Parathyroid adenoma (tissue), 2 donors: ENCODE data around the gene AQP3.
"Not testable (repeated sequence)": the region's sequence is repeated elsewhere in the genome, so short reads cannot be mapped to it uniquely, and the experiment has no call there.

Experiments used
- H2AFZ ChIP-seq: fragments of 300-600 bp; sonication (generic); one replicate; pipeline ENCODE4 v1.7.0; 2017; ENCODE audit warnings: antibody characterized with exemption, mild to moderate bottlenecking
- H3K27ac ChIP-seq: fragments of 300-600 bp; sonication (generic); one replicate; pipeline ENCODE4 v1.7.0; 2017
- H3K27me3 ChIP-seq: fragments of 300-600 bp; sonication (generic); one replicate; pipeline ENCODE4 v1.7.0; 2017; ENCODE audit warnings: low read length; ENCODE audit not compliant: control insufficient read depth, insufficient read depth
- H3K36me3 ChIP-seq: fragments of 300-600 bp; sonication (generic); one replicate; pipeline ENCODE4 v1.7.0; 2017; ENCODE audit warnings: low read length; ENCODE audit not compliant: control insufficient read depth, insufficient read depth
- H3K4me1 ChIP-seq: fragments of 300-600 bp; sonication (generic); one replicate; pipeline ENCODE4 v1.7.0; 2017; ENCODE audit warnings: control low read depth
- H3K4me2 ChIP-seq: fragments of 300-600 bp; sonication (generic); one replicate; pipeline ENCODE4 v1.7.0; 2017; ENCODE audit warnings: low read length
- H3K4me3 ChIP-seq: fragments of 300-600 bp; sonication (generic); one replicate; pipeline ENCODE4 v1.7.0; 2017; ENCODE audit warnings: low read depth, low read length
- H3K79me2 ChIP-seq: fragments of 300-600 bp; sonication (generic); one replicate; pipeline ENCODE4 v1.7.0; 2017; ENCODE audit warnings: control low read depth
- H3K9ac ChIP-seq: fragments of 300-600 bp; sonication (generic); one replicate; pipeline ENCODE4 v1.7.0; 2017; ENCODE audit warnings: mild to moderate bottlenecking
- H3K9me3 ChIP-seq: fragments of 300-600 bp; sonication (generic); one replicate; pipeline ENCODE4 v1.7.0; 2017; ENCODE audit warnings: low read length; ENCODE audit not compliant: control insufficient read depth
- CTCF ChIP-seq: fragments of 300-600 bp; sonication (generic); IDR thresholded peaks from one replicate; pipeline ENCODE4 v1.7.0; 2017; ENCODE audit warnings: antibody characterized with exemption, mild to moderate bottlenecking
- donor health status: primary hyperparathyroidism.

The AQP3 gene

GRCh38 chr9:33403941-33404787 is 43.2 kb downstream of the AQP3 start:
- H3K27me3 ChIP-seq: no peaks in the 10 kb centered on the region
- H3K27ac ChIP-seq: no peak overlapping the region
- no peak overlapping the region for H3K9ac ChIP-seq
- no peak overlapping the region for H3K4me2 ChIP-seq
- TF ChIP-seq CTCF: no peak
- no peaks in the 10 kb centered on the region for H3K79me2 ChIP-seq
- H3K4me1 ChIP-seq: peaks cover 3% of the 10 kb centered on the region
- H3K36me3 ChIP-seq: no peaks in the 10 kb centered on the region
- no peaks in the 10 kb centered on the region for H3K9me3 ChIP-seq
- no peak overlapping the region for H2AFZ ChIP-seq
- H3K4me3 ChIP-seq: no peak overlapping the region

- not testable (repeated sequence) for H3K9ac ChIP-seq, H3K79me2 ChIP-seq, H3K27ac ChIP-seq, H3K4me1 ChIP-seq, H3K4me3 ChIP-seq, H3K36me3 ChIP-seq, H3K27me3 ChIP-seq, H3K9me3 ChIP-seq, H3K4me2 ChIP-seq
- H2AFZ ChIP-seq: peak within 1 kb of the TSS; percentile 53
These were observed 45.0 kb downstream of the AQP3 start, which contains the start of gene AQP7 for GRCh38 chr9:33402371-33402770. AQP7 (minus strand) TSS chr9:33402568; CDS start chr9:33401262, 1,306 bp downstream.

GRCh38 chr9:33401809-33402208 is 45.6 kb downstream of the AQP3 start:
- not testable (repeated sequence) for H3K27ac ChIP-seq, H2AFZ ChIP-seq, H3K27me3 ChIP-seq, H3K4me2 ChIP-seq, H3K4me3 ChIP-seq, H3K36me3 ChIP-seq, H3K9ac ChIP-seq, H3K79me2 ChIP-seq, H3K4me1 ChIP-seq, H3K9me3 ChIP-seq

- not testable (repeated sequence) for H3K9me3 ChIP-seq, H3K4me2 ChIP-seq, H3K27me3 ChIP-seq, H3K4me3 ChIP-seq, H3K79me2 ChIP-seq, H3K36me3 ChIP-seq, H3K27ac ChIP-seq, H2AFZ ChIP-seq, H3K9ac ChIP-seq
- peaks cover 11% of the 10 kb centered on the region for H3K4me1 ChIP-seq
These were observed 48.3 kb downstream of the AQP3 start for GRCh38 chr9:33399047-33399446.

GRCh38 chr9:33397801-33398200 is 49.6 kb downstream of the AQP3 start:
- not testable (repeated sequence) for H2AFZ ChIP-seq, H3K36me3 ChIP-seq, H3K4me3 ChIP-seq, H3K79me2 ChIP-seq, H3K9me3 ChIP-seq, H3K4me2 ChIP-seq, H3K27me3 ChIP-seq, H3K27ac ChIP-seq, H3K9ac ChIP-seq
- H3K4me1 ChIP-seq: peaks cover 15% of the 10 kb centered on the region

- H3K27me3 ChIP-seq, H3K9me3 ChIP-seq, H3K4me3 ChIP-seq, H3K9ac ChIP-seq, H3K4me2 ChIP-seq, H3K79me2 ChIP-seq, H3K36me3 ChIP-seq: not testable (repeated sequence)
- Histone ChIP-seq H2AFZ (peak overlapping the region; percentile 57), H3K27ac (peak overlapping the region; percentile 7), H3K4me1 (peaks cover 24% of the 10 kb centered on the region)
These were observed 52.1 kb downstream of the AQP3 start for GRCh38 chr9:33395159-33395879.

- H3K9ac ChIP-seq, H3K4me2 ChIP-seq, H3K36me3 ChIP-seq, H3K4me3 ChIP-seq, H3K79me2 ChIP-seq, H3K9me3 ChIP-seq, H3K27me3 ChIP-seq: not testable (repeated sequence)
- Histone ChIP-seq H3K4me1 (peaks cover 24% of the 10 kb centered on the region), H2AFZ (peak overlapping the region; percentile 56), H3K27ac (peak overlapping the region; percentile 99)
These were observed 53.4 kb downstream of the AQP3 start for GRCh38 chr9:33393986-33394385.
